ENCODE measurements around the gene DCAF8.

DNA sequence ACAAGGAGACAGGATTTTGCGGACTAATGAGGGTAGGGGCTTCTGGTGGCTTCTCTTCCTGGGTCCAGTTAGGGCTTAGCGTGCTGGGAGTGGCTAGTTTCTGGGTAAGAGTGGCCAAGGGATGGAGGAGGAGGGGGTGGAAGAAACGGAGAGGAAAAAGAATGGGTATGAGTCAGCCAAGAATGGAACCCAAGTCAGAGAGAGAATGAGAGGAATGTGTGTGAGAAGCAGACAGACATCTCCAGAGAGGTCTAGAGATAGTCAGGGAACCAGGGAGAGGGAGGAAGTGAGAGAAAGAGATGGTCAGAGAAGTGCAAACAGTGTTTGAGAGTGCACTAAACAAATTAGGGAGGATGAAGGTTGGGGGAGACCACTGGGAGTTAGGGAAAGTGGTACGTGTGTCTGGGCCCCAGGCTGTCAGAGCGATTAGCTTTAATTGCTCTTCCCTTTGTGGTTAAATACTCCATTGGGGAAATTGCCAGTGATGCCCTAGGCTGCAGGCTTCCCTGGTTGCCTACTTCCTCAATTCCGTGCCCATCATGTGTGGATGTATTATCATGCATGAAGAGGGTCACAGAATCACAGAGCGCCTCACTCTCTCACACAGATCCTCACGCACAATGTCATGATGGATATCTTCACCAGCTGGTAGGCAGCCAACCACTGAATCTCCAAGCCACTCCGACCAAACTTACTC, 55.8 kb downstream of the DCAF8 start:
- TF ChIP-seq CTCF (conservative IDR thresholded peaks at IDR 0.05) (no peak), ZFX (IDR thresholded peaks at IDR 0.05) (no peak)

Measured in C4-2B (cell line).